Endothelial cell of umbilical vein (primary cell): ENCODE results near the gene RASAL3. TPM values are rescaled to one million over a fixed set of nuclear protein-coding genes. Genes with fewer than 3 reads are reported as not detected.

Experiments used
- BruUV-seq: library from RNA; stranded (reverse); fragments of 400-500 nt; replicated peaks from 2 replicates; lab custom pipeline; 2021; lab: Mats Ljungman, UMichigan
- CTCF ChIA-PET: fragments of 300-600, 350-600 bp; sonication (Branson Sonifier 250); formaldehyde crosslinking; loops from one replicate; lab custom pipeline; 2021; ENCODE audit warnings: antibody characterized with exemption, inconsistent platforms; lab: Charles Lee
- POLR2A ChIA-PET: fragments of 300-600, 350-600 bp; sonication (Branson Sonifier 250); formaldehyde crosslinking; loops from one replicate; lab custom pipeline; 2021; ENCODE audit warnings: antibody characterized with exemption, inconsistent platforms; lab: Charles Lee
- DNase-seq: peaks from one replicate; pipeline ENCODE4 v3.0.0-alpha.2; 2011; ENCODE audit warnings: low read depth, low spot score
- FAIRE-seq: peaks from 2 replicates; lab custom pipeline; 2011; peaks lifted over from hg19 to GRCh38; lab: Jason Lieb, UNC
- H2AFZ ChIP-seq: 2 replicates; pipeline ENCODE4 v1.6.0; 2012; ENCODE audit warnings: low read depth, low read length, control low read depth, inconsistent platforms
- H3K27ac ChIP-seq: 2 replicates; pipeline ENCODE4 v1.5.1; 2011; ENCODE audit warnings: low read depth, mild to moderate bottlenecking, control low read depth, low read length, moderate library complexity; ENCODE audit not compliant: insufficient read depth
- H3K27me3 ChIP-seq, 2 experiments: 2 replicates each; pipeline versions ENCODE4 v1.6.0 to v1.6.1; 2011; ENCODE audit warnings: low read length in 2 of 2, mixed read lengths in 1 of 2; ENCODE audit not compliant: control insufficient read depth in 2 of 2, insufficient read depth in 2 of 2
- H3K36me3 ChIP-seq, 2 experiments: 2 replicates in 1 of 2; 3 replicates in 1 of 2; pipeline ENCODE4 v1.5.1; 2011; ENCODE audit warnings: low read length in 2 of 2, mild to moderate bottlenecking in 1 of 2, moderate library complexity in 1 of 2; ENCODE audit not compliant: control insufficient read depth in 2 of 2, insufficient read depth in 2 of 2; ENCODE audit errors: extremely low read depth in 1 of 2
- H3K4me1 ChIP-seq: 3 replicates; pipeline ENCODE4 v1.5.1; 2011; ENCODE audit warnings: mild to moderate bottlenecking, low read length; ENCODE audit not compliant: control insufficient read depth, insufficient read depth; ENCODE audit errors: extremely low read depth
- H3K4me2 ChIP-seq: 2 replicates; pipeline ENCODE4 v1.6.1; 2011; ENCODE audit warnings: low read length, control low read depth, mixed read lengths; ENCODE audit not compliant: insufficient read depth
- H3K4me3 ChIP-seq, 3 experiments: fragments of 200-600 bp in 1 of 3; sonication (generic), shearing (Covaris generic) in 1 of 3; replicated peaks in 1 of 3; 2 replicates each; pipeline ENCODE4 v1.5.1; 2011 to 2016; ENCODE audit warnings: control low read depth in 3 of 3, low read length in 3 of 3, mild to moderate bottlenecking in 2 of 3, inconsistent platforms in 1 of 3, low read depth in 1 of 3, moderate library complexity in 1 of 3; ENCODE audit not compliant: insufficient read depth in 1 of 3
- H3K79me2 ChIP-seq: 2 replicates; pipeline ENCODE4 v1.6.0; 2012; ENCODE audit warnings: low read length, inconsistent platforms; ENCODE audit not compliant: control insufficient read depth, insufficient read depth
- H3K9ac ChIP-seq: replicated peaks from 2 replicates; pipeline ENCODE3; 2011; ENCODE audit warnings: low read length, control low read depth; ENCODE audit not compliant: insufficient read depth; ENCODE audit errors: extremely low read depth
- H3K9me1 ChIP-seq: replicated peaks from 3 replicates; pipeline ENCODE4 v1.6.0; 2011; ENCODE audit warnings: mild to moderate bottlenecking, low read length; ENCODE audit not compliant: control insufficient read depth, insufficient read depth; ENCODE audit errors: extremely low read depth
- H3K9me3 ChIP-seq: replicated peaks from 2 replicates; pipeline ENCODE4 v1.5.1; 2012; ENCODE audit warnings: low read length, inconsistent platforms; ENCODE audit not compliant: control insufficient read depth, insufficient read depth
- H4K20me1 ChIP-seq: replicated peaks from 2 replicates; pipeline ENCODE3; 2011; ENCODE audit warnings: mild to moderate bottlenecking, low read length; ENCODE audit not compliant: control insufficient read depth, insufficient read depth; ENCODE audit errors: extremely low read depth
- CTCF ChIP-seq, 2 donors: IDR thresholded peaks; 1 replicate in 1 of 2; 2 replicates in 1 of 2; pipeline ENCODE4 v1.5.1; 2011; ENCODE audit warnings: low read length in 2 of 2, mild to moderate bottlenecking in 2 of 2, moderate library complexity in 2 of 2, control low read depth in 1 of 2, inconsistent platforms in 1 of 2, low read depth in 1 of 2; ENCODE audit not compliant: insufficient read depth in 1 of 2; ENCODE audit errors: extremely low read depth in 1 of 2
- EZH2 ChIP-seq: IDR thresholded peaks from 2 replicates; pipeline ENCODE4 v1.6.1; 2012; ENCODE audit warnings: borderline replicate concordance, low read depth, mild to moderate bottlenecking, moderate library complexity, low read length, inconsistent platforms; ENCODE audit not compliant: severe bottlenecking
- FOS ChIP-seq: IDR thresholded peaks from 2 replicates; pipeline ENCODE4 v1.6.1; 2011; ENCODE audit warnings: mild to moderate bottlenecking, low read length, moderate library complexity, borderline replicate concordance; ENCODE audit not compliant: insufficient read depth
- GATA2 ChIP-seq: IDR thresholded peaks from 2 replicates; pipeline ENCODE4 v1.7.0; 2011; ENCODE audit warnings: low read depth, mild to moderate bottlenecking, moderate library complexity, mixed read lengths, low read length; ENCODE audit not compliant: insufficient read length, insufficient read depth
- JUN ChIP-seq: IDR thresholded peaks from 2 replicates; pipeline ENCODE4 v1.6.1; 2011; ENCODE audit warnings: borderline replicate concordance, low read depth; ENCODE audit not compliant: insufficient read length, insufficient read depth
- MAX ChIP-seq: IDR thresholded peaks from 2 replicates; pipeline ENCODE4 v1.6.1; 2011; ENCODE audit not compliant: insufficient read depth, insufficient read length
- MYC ChIP-seq: IDR thresholded peaks from one replicate; pipeline ENCODE4 v1.6.1; 2011; ENCODE audit warnings: mild to moderate bottlenecking, low read depth, low read length
- POLR2A ChIP-seq: IDR thresholded peaks from 2 replicates; pipeline ENCODE4 v1.6.1; 2012; ENCODE audit warnings: low read depth, mild to moderate bottlenecking, control low read depth, low read length
- POLR2AphosphoS5 ChIP-seq: IDR thresholded peaks from 2 replicates; pipeline ENCODE4 v1.6.1; 2012; ENCODE audit warnings: low read depth, mild to moderate bottlenecking, control low read depth, low read length, moderate library complexity; ENCODE audit not compliant: insufficient read depth
- dilution Hi-C: fragments of 300-500 bp; cut with MboI; formaldehyde crosslinking; loops from one replicate; pipeline ENCODE4 v1.15.0; 2019; ENCODE audit warnings: low sequenced_read_pairs; ENCODE audit not compliant: extremely low pct_ligation_motif_present
- intact Hi-C: fragments of 100-400 bp; cut with micrococcal nuclease; formaldehyde crosslinking; loops from one replicate; pipeline ENCODE4 v1.10.0; 2022
- polyA plus RNA-seq, 4 experiments: library from polyadenylated mRNA; depleted of rRNA in 3 of 4; stranded (reverse) in 3 of 4; unstranded in 1 of 4; fragments of >200 nt; gene quantifications; 2 replicates each; pipeline versions ENCODE4 v1.2.1 to v1.2.3, GENCODE V29; 2011 to 2012; ENCODE audit warnings: missing spikeins in 1 of 4
- total RNA-seq: library from RNA; stranded (reverse); gene quantifications from 2 replicates; pipeline ENCODE4 v1.2.3, GENCODE V29; 2021

RASAL3 gene
- total and polyA plus RNA-seq, 2 donors (not counting 3 experiments of a cell fraction or from before 2014, with no cell fraction given) = 4.1 to 5.7 TPM

- no peaks in the 10 kb centered on the region for H3K9me3 ChIP-seq
- intact Hi-C loops = no loop called here
- ChIA-PET POLR2A (no interaction called here), CTCF (no interaction called here)
- H3K4me1 ChIP-seq = no peaks in the 10 kb centered on the region
- DNase-seq (no peak), FAIRE-seq (no peak)
- BruUV-seq = no TSS peak
- H3K4me3 ChIP-seq = no peak overlapping the region
- dilution Hi-C loops = no loop called here
- H3K9ac ChIP-seq = no peak overlapping the region
- no peaks in the 10 kb centered on the region for H3K9me1 ChIP-seq
- H4K20me1 ChIP-seq = no peaks in the 10 kb centered on the region
- H3K36me3 ChIP-seq = no peaks in the 10 kb centered on the region
- H3K27me3 ChIP-seq = no peaks in the 10 kb centered on the region
- H3K79me2 ChIP-seq = no peaks in the 10 kb centered on the region
- H3K27ac ChIP-seq = no peak overlapping the region
- H3K4me2 ChIP-seq = no peak overlapping the region
- TF ChIP-seq EZH2 = no peak
- no peak for TF ChIP-seq MYC
- no peak for TF ChIP-seq FOS
- TF ChIP-seq POLR2AphosphoS5 = no peak
- no peak for TF ChIP-seq MAX
- TF ChIP-seq JUN = no peak
- TF ChIP-seq CTCF (IDR thresholded peaks at IDR 0.05; ENCODE audit: extremely low read depth in 1 of 2, insufficient read depth in 1 of 2, low read depth in 1 of 2, low read length in 2 of 2) = no peak
- TF ChIP-seq GATA2 = no peak
- TF ChIP-seq POLR2A = no peak
- H2AFZ ChIP-seq = no peak overlapping the region
These were observed 25.1 kb downstream of the RASAL3 start for GRCh38 chr19:15439078-15439799.
